ENCODE results near the gene PCSK2.

GRCh38 chr20:17479063-17479657, 252.3 kb downstream of the PCSK2 start:
- no peak for TF ChIP-seq POLR2AphosphoS5 (IDR thresholded peaks at IDR 0.05)
- TF ChIP-seq CTCF (IDR thresholded peaks at IDR 0.05), result no peak
- TF ChIP-seq POLR2A (IDR thresholded peaks at IDR 0.05; ENCODE audit: low read depth), result no peak
- TF ChIP-seq EP300 (IDR thresholded peaks at IDR 0.05), result no peak

Data from esophagus muscularis mucosa (tissue), 4 donors.